AG04449 (cell line): ENCODE results near the gene FBXO17.
"Not testable (repeated sequence)": the region's sequence is repeated elsewhere in the genome, so short reads cannot be mapped to it uniquely, and the experiment has no call there.

Experiments
- CTCF ChIA-PET: fragments of 350-600 bp; formaldehyde crosslinking; extraction: SDS; loops from one replicate; lab custom pipeline; 2021; ENCODE audit warnings: antibody characterized with exemption; lab: Yijun Ruan, JAX
- POLR2A ChIA-PET: fragments of 400-600, 350-600 bp; formaldehyde crosslinking; extraction: SDS; loops from one replicate; lab custom pipeline; 2020; ENCODE audit warnings: antibody characterized with exemption, inconsistent platforms; lab: Yijun Ruan, JAX
- DNase-seq: peaks from one replicate; pipeline ENCODE4 v3.0.0-alpha.2; 2010; ENCODE audit warnings: low read depth, low spot score
- H3K4me3 ChIP-seq: 2 replicates; pipeline ENCODE4 v1.5.1; 2011; ENCODE audit warnings: low read depth, mild to moderate bottlenecking, control low read depth, low read length
- CTCF ChIP-seq: IDR thresholded peaks from one replicate; pipeline ENCODE4 v1.5.1; 2011; ENCODE audit warnings: mild to moderate bottlenecking, moderate library complexity, low read length, control low read depth, inconsistent platforms; ENCODE audit not compliant: insufficient read depth; ENCODE audit errors: missing control alignments

The FBXO17 gene

GRCh38 chr19:39003188-39003587 lies 27.6 kb upstream of the FBXO17 start:
- POLR2A ChIA-PET: no interaction called here
- no peak overlapping the region for H3K4me3 ChIP-seq
- CTCF ChIA-PET: no interaction called here
- DNase-seq: no peak
- TF ChIP-seq CTCF: no peak

DNA sequence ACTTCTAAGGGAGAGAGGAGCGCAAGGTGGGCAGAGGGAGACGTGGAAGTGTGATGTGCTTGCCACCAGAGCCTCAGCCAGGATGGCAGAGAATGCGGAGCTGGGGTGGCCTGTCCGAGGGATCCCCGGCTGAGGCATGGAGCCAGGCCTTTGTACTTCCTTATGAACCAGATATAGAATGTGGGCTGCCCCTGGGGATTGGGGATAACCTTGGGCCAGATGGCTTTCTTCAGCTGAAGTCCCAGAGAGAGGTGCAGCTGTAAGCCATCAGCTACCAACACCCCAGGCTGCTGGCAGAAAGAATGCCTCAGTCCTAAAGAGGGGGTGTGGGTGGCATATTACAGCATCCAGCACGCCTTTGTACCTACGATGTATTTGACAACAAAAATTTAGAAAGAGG lies 25.5 kb upstream of the FBXO17 start:
- no peak for TF ChIP-seq CTCF
- DNase-seq: no peak
- ChIA-PET POLR2A (no interaction called here), CTCF (interaction anchor here (0.8 kb wide), 1 partner anchor 50 kb away, joined by 3 read pairs; no protein-coding TSS in a partner anchor)
- H3K4me3 ChIP-seq: no peak overlapping the region

GRCh38 chr19:38997576-38997975 lies 22.0 kb upstream of the FBXO17 start:
- DNase-seq, POLR2A ChIA-PET, H3K4me3 ChIP-seq, CTCF ChIA-PET: not testable (repeated sequence)

DNA sequence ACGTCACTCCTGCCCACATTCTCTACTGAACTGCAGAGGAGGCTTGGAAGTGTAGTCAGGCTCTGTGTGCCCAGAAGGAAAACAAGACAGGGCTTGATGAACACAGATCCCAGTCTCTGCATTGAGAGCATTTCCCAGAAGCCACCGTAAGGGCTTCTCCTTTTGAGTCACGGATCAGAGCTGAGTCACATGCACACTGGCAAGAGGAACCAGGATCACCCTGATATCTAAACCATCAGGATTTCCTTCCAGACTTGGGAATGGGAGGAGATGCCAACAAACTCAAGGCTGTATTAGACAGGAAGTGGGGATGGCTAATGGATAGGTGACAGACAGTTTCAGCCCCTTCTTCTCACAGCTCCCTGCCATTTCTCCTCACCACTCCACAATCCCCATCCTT lies 17.7 kb upstream of the FBXO17 start:
- CTCF ChIA-PET: interaction anchor here (1.0 to 1.4 kb wide), 2 partner anchors 17 to 59 kb away, joined by 3 to 4 read pairs; partner anchors contain the start of gene FBXO17
- POLR2A ChIA-PET: interaction anchor here (0.6 kb wide), 1 partner anchor 596 kb away, joined by 3 read pairs; no protein-coding TSS in a partner anchor
- no peak for TF ChIP-seq CTCF
- H3K4me3 ChIP-seq: no peak overlapping the region
- peak; percentile 16 for DNase-seq

- DNase-seq: no peak
- H3K4me3 ChIP-seq: no peak overlapping the region
- TF ChIP-seq CTCF: no peak
- POLR2A ChIA-PET: no interaction called here
- CTCF ChIA-PET: interaction anchor here (0.6 to 1.3 kb wide), 3 partner anchors 12 to 15 kb away, joined by 3 to 4 read pairs (median 3); partner anchors contain the start of gene FBXO17
Observed at GRCh38 chr19:38990949-38991697, 15.6 kb upstream of the FBXO17 start.

DNA sequence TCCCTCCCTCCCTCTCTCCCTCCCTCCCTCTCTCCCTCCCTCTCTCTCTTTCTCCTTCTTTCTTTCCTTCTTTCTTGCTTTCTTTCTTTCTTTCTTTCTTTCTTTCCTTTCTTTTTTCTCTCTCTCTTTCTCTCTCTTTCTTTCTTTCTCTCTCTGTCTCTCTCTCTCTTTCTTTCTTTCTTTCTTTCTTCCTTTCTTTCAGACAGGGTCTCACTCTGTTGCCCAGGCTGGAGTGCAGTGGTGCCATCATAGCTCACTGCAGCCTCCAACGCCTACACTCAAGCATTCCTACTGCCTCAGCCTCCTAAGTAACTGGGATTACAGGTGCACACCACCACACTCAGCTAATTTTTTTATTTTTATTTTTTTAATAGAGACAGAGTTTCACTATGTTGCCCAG lies 14.1 kb upstream of the FBXO17 start:
- CTCF ChIA-PET: interaction anchor here (1.1 to 2.5 kb wide), 2 partner anchors 13 to 62 kb away, joined by 3 to 13 read pairs; no protein-coding TSS in a partner anchor
- H3K4me3 ChIP-seq, DNase-seq, POLR2A ChIA-PET: not testable (repeated sequence)

DNA sequence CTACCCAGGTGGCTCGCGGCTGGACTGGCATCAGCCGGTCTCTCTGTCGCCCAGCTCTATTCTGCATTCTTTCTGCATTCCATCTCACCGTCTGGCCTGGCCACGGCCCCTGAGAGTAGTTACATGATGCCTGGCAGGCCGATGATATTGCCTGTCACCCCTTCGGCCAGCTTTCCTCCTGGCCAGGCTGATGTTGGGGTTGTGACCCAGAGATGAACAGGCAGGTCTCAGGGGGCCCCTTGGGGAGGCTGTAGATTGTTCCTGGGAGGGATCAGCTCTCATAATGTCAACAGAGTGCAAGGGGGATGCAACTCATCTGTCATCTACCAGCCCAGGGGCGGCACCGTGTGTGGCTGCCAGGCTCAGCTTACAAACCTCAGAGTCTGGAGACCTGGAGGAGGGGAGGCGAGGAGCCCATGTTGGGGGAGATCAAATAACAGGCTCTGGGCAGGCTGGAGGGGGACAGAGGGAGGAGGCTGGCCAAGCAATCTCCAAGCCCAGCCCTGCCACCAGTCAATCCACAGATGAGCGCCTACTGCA lies 13.6 kb upstream of the FBXO17 start:
- CTCF ChIA-PET: interaction anchor here (0.5 to 2.5 kb wide), 4 partner anchors 12 to 62 kb away, joined by 3 to 13 read pairs (median 4); no protein-coding TSS in a partner anchor

GRCh38 chr19:38988627-38989026 lies 13.1 kb upstream of the FBXO17 start:
- H3K4me3 ChIP-seq, POLR2A ChIA-PET, DNase-seq: not testable (repeated sequence)
- CTCF ChIA-PET: interaction anchor here (0.5 to 2.5 kb wide), 4 partner anchors 12 to 63 kb away, joined by 3 to 13 read pairs (median 4); no protein-coding TSS in a partner anchor

More for the DNA sequence above, 13.6 kb upstream of the FBXO17 start:
- POLR2A ChIA-PET: no interaction called here
- H3K4me3 ChIP-seq: no peak overlapping the region
- DNase-seq: no peak
- no peak for TF ChIP-seq CTCF

- CTCF ChIA-PET: interaction anchor here (1.4 to 2.5 kb wide), 2 partner anchors 11 to 13 kb away, joined by 3 to 13 read pairs; no protein-coding TSS in a partner anchor
- H3K4me3 ChIP-seq, POLR2A ChIA-PET, DNase-seq: not testable (repeated sequence)
Observed at GRCh38 chr19:38987745-38988144, 12.2 kb upstream of the FBXO17 start.
